Measurements from ENCODE around the gene MAPRE2. TPM values are rescaled to one million over a fixed set of nuclear protein-coding genes. Genes with fewer than 3 reads are reported as not detected.
A peak's percentile ranks its signal among the peaks of the same experiment; 100 is the strongest.

MAPRE2 gene
- total and polyA plus RNA-seq, 11 donors: 36.4 to 190 (median 137) TPM

GRCh38 chr18:35091841-35092240 lies 50.6 kb downstream of the MAPRE2 start:
- H3K9me3 ChIP-seq: no peaks in the 10 kb centered on the region
- intact Hi-C loops (cut with DNase I): loop anchor here in 1 of 10 donors (5.0 kb wide), 1 partner anchor 50 kb away; the partner anchor contains the start of gene MAPRE2
- 65 to 81% (median 80%) methylated on average over 2 of the region's 2 CpGs for WGBS, 4 donors
- no peaks in the 10 kb centered on the region for H3K27me3 ChIP-seq
- no peak overlapping the region for H3K4me3 ChIP-seq
- TF ChIP-seq CTCF (IDR thresholded peaks at IDR 0.05) (no peak), POLR2A (IDR thresholded peaks at IDR 0.05) (no peak)
- H3K36me3 ChIP-seq: no peaks in the 10 kb centered on the region
- peaks cover 0 to 61% (median 20%) of the 10 kb centered on the region in 12 donors for H3K4me1 ChIP-seq
- DNase-seq (no peak), ATAC-seq (peak in 1 of 4 donors; percentile 14)
- peak overlapping the region in 3 of 12 donors; percentile 14 to 45 (median 30) for H3K27ac ChIP-seq

- no peaks in the 10 kb centered on the region for H3K27me3 ChIP-seq
- intact Hi-C loops (cut with DNase I): no loop called here
- no peak for DNase-seq
- WGBS, 4 donors: 93 to 100% (median 96%) methylated on average over 1 of the region's 1 CpG
- TF ChIP-seq CTCF (IDR thresholded peaks at IDR 0.05) (no peak), POLR2A (IDR thresholded peaks at IDR 0.05) (no peak)
- no peak overlapping the region for H3K27ac ChIP-seq
- peaks cover 0 to 47% (median 3%) of the 10 kb centered on the region in 12 donors for H3K4me1 ChIP-seq
- H3K9me3 ChIP-seq: no peaks in the 10 kb centered on the region
- H3K4me3 ChIP-seq: no peak overlapping the region
- H3K36me3 ChIP-seq: peaks cover 0 to 34% (median 16%) of the 10 kb centered on the region in 9 donors
- peak in 1 of 4 donors; percentile 28 for ATAC-seq
Observed at GRCh38 chr18:35095983-35096676, 54.9 kb downstream of the MAPRE2 start.

GRCh38 chr18:35096677-35097011 lies 55.4 kb downstream of the MAPRE2 start:
- Histone ChIP-seq H3K9me3 (no peaks in the 10 kb centered on the region), H3K4me3 (no peak overlapping the region), H3K27ac (no peak overlapping the region), H3K4me1 (peaks cover 0 to 42% (median 3%) of the 10 kb centered on the region in 12 donors), H3K36me3 (peaks cover 0 to 39% (median 16%) of the 10 kb centered on the region in 9 donors), H3K27me3 (no peaks in the 10 kb centered on the region)
- intact Hi-C loops (cut with DNase I): no loop called here
- ATAC-seq: no peak
- no peak for DNase-seq
- TF ChIP-seq POLR2A (IDR thresholded peaks at IDR 0.05): no peak
- TF ChIP-seq CTCF (IDR thresholded peaks at IDR 0.05): no peak

- no peaks in the 10 kb centered on the region for H3K27me3 ChIP-seq
- H3K9me3 ChIP-seq: no peaks in the 10 kb centered on the region
- intact Hi-C loops (cut with DNase I): no loop called here
- H3K4me3 ChIP-seq: no peak overlapping the region
- 94 to 98% (median 97%) methylated on average over 5 of the region's 5 CpGs for WGBS, 4 donors
- DNase-seq: no peak
- H3K4me1 ChIP-seq: peaks cover 0 to 40% (median under 1%) of the 10 kb centered on the region in 12 donors
- TF ChIP-seq CTCF (IDR thresholded peaks at IDR 0.05): no peak
- no peak for TF ChIP-seq POLR2A (IDR thresholded peaks at IDR 0.05)
- peaks cover 0 to 45% (median 20%) of the 10 kb centered on the region in 9 donors for H3K36me3 ChIP-seq
- no peak overlapping the region for H3K27ac ChIP-seq
- peak in 1 of 4 donors; percentile 52 for ATAC-seq
Observed at GRCh38 chr18:35097195-35097594, 56.0 kb downstream of the MAPRE2 start.

All from heart left ventricle (tissue), 16 donors.